Aorta (tissue), 5 donors: ENCODE results near the gene SLC17A3. TPM values are rescaled to one million over a fixed set of nuclear protein-coding genes. Genes with fewer than 3 reads are reported as not detected.

Source experiments
- ATAC-seq: fragments of 200-7000 bp; cut with Tn5 transposase; one replicate; pipeline ENCODE4 v1.9.1; 2022; ENCODE audit warnings: moderate library complexity; ENCODE audit not compliant: low FRiP score
- DNase-seq, 2 donors: peaks; one replicate each; pipeline ENCODE4 v3.0.0-alpha.2; 2020
- H3K27ac ChIP-seq, 2 donors: one replicate each; pipeline ENCODE4 v1.5.1; 2013; ENCODE audit warnings: low read length in 2 of 2, mild to moderate bottlenecking in 2 of 2, moderate library complexity in 2 of 2, control low read depth in 1 of 2, inconsistent platforms in 1 of 2, low read depth in 1 of 2
- H3K27me3 ChIP-seq, 2 donors: one replicate each; pipeline ENCODE4 v1.6.1; 2013; ENCODE audit warnings: control low read depth in 1 of 2, low read length in 1 of 2, mild to moderate bottlenecking in 1 of 2, moderate library complexity in 1 of 2; ENCODE audit not compliant: insufficient read depth in 2 of 2, control insufficient read depth in 1 of 2
- H3K36me3 ChIP-seq, 2 donors: one replicate each; pipeline ENCODE4 v1.6.1; 2013; ENCODE audit warnings: control low read depth in 1 of 2, low read length in 1 of 2, mild to moderate bottlenecking in 1 of 2; ENCODE audit not compliant: insufficient read depth in 2 of 2, control insufficient read depth in 1 of 2
- H3K4me1 ChIP-seq, 2 donors: one replicate each; pipeline ENCODE4 v1.6.1; 2013; ENCODE audit warnings: low read length in 2 of 2, control low read depth in 1 of 2, mild to moderate bottlenecking in 1 of 2, moderate library complexity in 1 of 2; ENCODE audit not compliant: insufficient read depth in 2 of 2, control insufficient read depth in 1 of 2
- H3K4me3 ChIP-seq, 2 donors: one replicate each; pipeline ENCODE4 v1.5.1; 2013; ENCODE audit warnings: low read length in 2 of 2, control low read depth in 1 of 2, mild to moderate bottlenecking in 1 of 2
- H3K9me3 ChIP-seq: one replicate; pipeline ENCODE4 v1.6.1; 2013; ENCODE audit warnings: mild to moderate bottlenecking, low read length; ENCODE audit not compliant: control insufficient read depth
- WGBS, 2 donors: extraction: QIAGEN DNeasy Blood & Tissue Kit; methylation state at CpG; one replicate each; pipeline ENCODE4 v1.1.7; 2013; 5-methylcytosine and 5-hydroxymethylcytosine counted together
- intact Hi-C, 2 donors: fragments of 100-400 bp; cut with DNase I; formaldehyde crosslinking; loops; one replicate each; pipeline versions ENCODE4 v1.14.2 to v1.15.0; 2022
- long read RNA-seq, 2 donors: library from polyadenylated mRNA; unstranded; transcript quantifications; one replicate each; pipeline ENCODE4 v2.0.0, GENCODE V29; 2020 to 2021
- polyA plus RNA-seq, 2 donors: library from polyadenylated mRNA; stranded (reverse); fragments of 200-250 nt; gene quantifications; one replicate each; pipeline ENCODE4 v1.2.3, GENCODE V29; 2013
- total RNA-seq, 2 donors: library from RNA; stranded (reverse); fragmentation: NEBNext Ultra II Directional; extraction: Animal tissue kit (Norgen Biotek cat#: 25700); gene quantifications; one replicate each; pipeline ENCODE4 v1.2.1, GENCODE V29; 2021
- donor health status: healthy with polysubstance abuse.
- donor health status: Bipolar disorder and iron deficiency.
- donor health status: DM: no; HTN: no; CAD: no.
- donor health status: DM: no; HTN: no; CAD: no.
- donor health status: DM: yes; HTN: yes; CAD: no.

The SLC17A3 gene, protein sequence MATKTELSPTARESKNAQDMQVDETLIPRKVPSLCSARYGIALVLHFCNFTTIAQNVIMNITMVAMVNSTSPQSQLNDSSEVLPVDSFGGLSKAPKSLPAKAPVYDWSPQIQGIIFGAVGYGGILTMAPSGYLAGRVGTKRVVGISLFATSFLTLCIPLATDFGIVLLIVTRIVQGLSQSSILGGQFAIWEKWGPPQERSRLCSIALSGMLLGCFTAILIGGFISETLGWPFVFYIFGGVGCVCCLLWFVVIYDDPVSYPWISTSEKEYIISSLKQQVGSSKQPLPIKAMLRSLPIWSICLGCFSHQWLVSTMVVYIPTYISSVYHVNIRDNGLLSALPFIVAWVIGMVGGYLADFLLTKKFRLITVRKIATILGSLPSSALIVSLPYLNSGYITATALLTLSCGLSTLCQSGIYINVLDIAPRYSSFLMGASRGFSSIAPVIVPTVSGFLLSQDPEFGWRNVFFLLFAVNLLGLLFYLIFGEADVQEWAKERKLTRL
- total RNA-seq: not detected
- not detected for polyA plus RNA-seq
- long read RNA-seq, donor 1, partial matches to known transcripts: 0 of 1 reads
- long read RNA-seq, donor 1, other reads (novel, unspliced or antisense): 1 of 1 reads
- long read RNA-seq, donor 2: 0 reads

DNA sequence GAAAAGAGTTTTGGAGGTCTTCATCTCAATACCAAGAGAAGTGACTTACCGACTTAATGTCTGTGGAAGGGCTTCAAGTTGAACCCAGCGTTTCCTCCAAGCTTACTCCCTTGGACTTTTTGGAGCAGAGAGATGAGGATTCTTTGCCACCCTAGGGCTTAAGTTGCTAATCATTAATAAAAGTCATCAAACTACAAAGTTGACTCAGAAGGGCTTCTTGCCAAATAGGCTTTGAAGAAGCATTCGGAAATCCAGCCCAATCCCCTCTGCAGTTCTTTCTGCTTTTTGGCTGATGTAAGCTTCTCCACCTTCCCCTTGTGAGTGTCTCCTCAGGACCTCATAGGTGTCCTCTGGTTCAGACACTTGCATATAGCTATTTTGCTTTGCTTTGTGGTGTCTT is at the start of gene SLC17A3:
SLC17A3 (minus strand) TSS at position 126 of the 400 bp plus-strand sequence. CDS start 5,856 bp downstream, outside the sequence.
- DNase-seq (no peak), ATAC-seq (no peak)
- Histone ChIP-seq H3K36me3 (no peaks in the 10 kb centered on the region), H3K9me3 (no peaks in the 10 kb centered on the region), H3K27me3 (no peaks in the 10 kb centered on the region), H3K4me3 (no peak within 1 kb of the TSS), H3K27ac (no peak within 1 kb of the TSS), H3K4me1 (no peaks in the 10 kb centered on the region)
- WGBS, 2 donors: 71 to 84% methylated on average over 3 of the region's 3 CpGs
- intact Hi-C loops: no loop called here

DNA sequence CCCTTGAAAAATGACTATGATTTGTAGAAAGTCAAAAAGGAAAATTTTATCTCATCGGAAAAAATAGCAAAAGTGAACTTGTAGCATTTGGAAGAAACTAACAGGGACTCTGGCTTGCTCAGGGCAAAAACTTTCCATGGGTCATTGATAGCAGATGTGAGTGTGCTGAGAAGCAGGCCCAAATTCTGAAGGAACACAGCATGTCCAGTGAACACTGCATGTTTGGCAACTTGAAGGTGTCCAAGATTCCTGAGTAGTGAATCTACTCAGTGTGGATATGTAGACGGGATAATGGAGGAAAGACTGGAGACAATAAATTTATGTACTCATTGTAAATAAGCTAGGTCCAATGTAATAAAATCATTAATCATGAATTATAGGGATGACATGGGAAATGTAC is 48.3 kb upstream of the SLC17A3 start:
- peak; percentile 59 for ATAC-seq
- Histone ChIP-seq H3K27me3 (no peaks in the 10 kb centered on the region), H3K36me3 (no peaks in the 10 kb centered on the region), H3K4me3 (no peak overlapping the region), H3K4me1 (no peaks in the 10 kb centered on the region), H3K9me3 (no peaks in the 10 kb centered on the region), H3K27ac (no peak overlapping the region)
- intact Hi-C loops: no loop called here
- 4 to 5% methylated on average over 2 of the region's 2 CpGs for WGBS, 2 donors
- peak in 1 of 2 donors; percentile 55 for DNase-seq

DNA sequence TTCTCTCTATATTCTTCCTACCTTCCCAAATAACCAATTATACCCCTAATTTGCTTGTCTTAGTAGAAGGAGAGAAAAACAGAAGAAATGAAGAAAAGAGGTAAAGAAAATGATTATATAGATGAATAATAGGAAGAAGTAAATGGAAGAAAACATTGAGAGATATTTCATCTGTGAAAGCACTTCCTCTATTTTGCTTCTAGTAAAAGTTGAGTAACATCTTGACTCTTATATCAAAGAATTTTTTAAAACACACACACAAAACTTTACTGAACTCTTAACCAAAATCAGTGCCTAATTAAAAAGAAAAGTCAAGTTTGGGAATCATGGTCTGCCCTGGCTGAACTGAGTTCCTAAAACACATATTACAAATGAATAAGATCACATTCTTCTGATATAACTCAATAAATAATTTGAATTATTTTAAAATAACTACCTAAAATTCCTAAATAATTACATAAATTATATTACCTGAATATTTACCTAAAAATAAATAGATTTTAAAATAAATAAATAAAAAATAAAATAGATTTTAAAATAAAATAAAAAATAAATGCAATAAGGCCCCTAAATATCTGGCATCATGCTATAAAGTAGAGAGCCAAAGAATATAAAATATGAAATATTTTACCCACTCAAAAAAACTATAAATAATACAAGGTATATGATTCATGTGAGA is 47.6 kb upstream of the SLC17A3 start:
- Histone ChIP-seq H3K4me3 (no peak overlapping the region), H3K36me3 (no peaks in the 10 kb centered on the region), H3K4me1 (no peaks in the 10 kb centered on the region), H3K9me3 (no peaks in the 10 kb centered on the region), H3K27ac (no peak overlapping the region), H3K27me3 (no peaks in the 10 kb centered on the region)
- no peak for ATAC-seq
- intact Hi-C loops: no loop called here
- no peak for DNase-seq

DNA sequence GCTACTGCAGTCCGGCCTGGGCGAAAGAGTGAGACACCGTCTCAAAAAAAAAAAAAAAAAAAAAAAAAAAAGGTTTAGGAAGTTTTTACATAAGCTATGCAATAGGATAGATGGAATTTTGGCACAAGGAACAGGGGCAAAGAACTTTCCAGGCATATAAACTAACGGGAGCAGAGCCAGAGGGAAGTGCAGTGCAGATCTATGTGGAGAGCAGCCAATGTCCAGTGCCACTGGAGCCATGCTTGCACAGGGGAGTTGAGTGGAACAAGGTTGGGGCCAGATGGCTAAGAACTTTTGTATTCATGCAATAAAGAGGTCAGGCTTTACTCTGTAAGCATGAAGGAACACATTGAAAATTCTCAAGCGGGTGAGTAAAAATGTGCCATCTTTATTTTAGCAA is 45.6 kb upstream of the SLC17A3 start:
- Histone ChIP-seq H3K4me1 (no peaks in the 10 kb centered on the region), H3K27me3 (no peaks in the 10 kb centered on the region), H3K4me3 (no peak overlapping the region), H3K9me3 (no peaks in the 10 kb centered on the region), H3K36me3 (no peaks in the 10 kb centered on the region), H3K27ac (no peak overlapping the region)
- intact Hi-C loops: no loop called here
- DNase-seq (no peak), ATAC-seq (no peak)
- 66 to 79% methylated on average over 4 to 5 of the region's 5 CpGs for WGBS, 2 donors

DNA sequence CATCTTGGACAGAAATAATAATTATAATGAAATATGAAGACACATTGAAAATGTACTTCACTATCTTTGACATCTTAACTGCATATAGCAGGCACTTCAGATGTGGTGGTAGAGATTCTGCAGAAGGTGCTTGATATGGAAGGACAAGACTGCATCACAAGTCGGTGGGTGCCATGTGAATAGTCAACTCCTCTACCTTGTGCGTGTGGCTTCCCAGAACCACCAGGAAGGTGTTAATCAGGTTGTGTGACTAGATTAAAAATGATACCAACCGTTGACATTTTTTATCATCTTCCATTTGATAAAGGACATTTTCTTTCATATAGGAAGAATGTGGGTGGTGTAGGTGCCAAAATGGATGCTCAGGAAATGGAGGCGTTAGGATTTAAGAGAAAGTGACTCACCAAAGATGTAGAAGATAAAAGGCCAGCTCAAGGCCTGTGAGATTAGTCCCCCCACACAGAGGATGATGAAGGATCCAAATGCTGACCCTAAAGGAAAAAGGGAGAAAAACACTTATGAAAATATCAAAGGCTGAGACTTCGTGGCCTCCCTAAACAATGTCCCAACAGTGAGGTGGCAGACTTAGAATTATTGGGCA is 44.1 kb upstream of the SLC17A3 start:
- ATAC-seq: no peak
- no peaks in the 10 kb centered on the region for H3K4me1 ChIP-seq
- intact Hi-C loops: no loop called here
- no peak overlapping the region for H3K4me3 ChIP-seq
- no peaks in the 10 kb centered on the region for H3K27me3 ChIP-seq
- no peak for DNase-seq
- WGBS, 2 donors: 84 to 85% methylated on average over 5 of the region's 5 CpGs
- no peaks in the 10 kb centered on the region for H3K9me3 ChIP-seq
- H3K27ac ChIP-seq: no peak overlapping the region
- H3K36me3 ChIP-seq: no peaks in the 10 kb centered on the region

DNA sequence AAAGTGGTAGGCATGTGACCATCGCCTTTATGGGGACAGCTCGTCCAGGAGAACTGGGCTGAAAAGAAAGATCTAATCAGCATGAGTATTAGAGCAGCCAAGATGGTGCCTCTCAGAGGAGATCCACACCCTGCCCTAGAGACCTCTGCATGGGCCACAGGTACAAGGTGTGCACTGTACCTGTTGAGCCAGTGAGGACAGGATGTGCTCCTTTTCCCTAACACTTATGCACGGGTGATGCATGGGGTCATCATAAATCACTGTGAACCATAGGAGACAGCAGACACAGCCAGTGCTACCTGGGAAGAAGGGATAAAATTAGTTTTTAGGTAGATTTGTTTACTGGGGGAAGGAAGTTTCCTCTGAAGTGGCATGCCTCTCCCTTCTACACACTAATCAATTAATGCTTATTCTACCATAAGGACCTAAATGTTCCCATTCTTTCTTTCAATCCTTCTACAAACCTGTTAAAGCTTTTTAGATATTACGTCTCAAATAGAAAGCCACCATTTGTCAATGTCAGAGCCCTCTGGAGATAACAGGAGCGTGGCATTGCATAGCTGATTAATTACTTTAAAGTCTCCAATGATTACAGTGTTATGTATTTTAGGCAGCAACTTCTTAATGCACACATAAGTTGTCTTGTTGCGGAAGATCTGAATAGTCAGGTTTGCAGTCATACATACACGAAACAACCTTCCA is 42.9 kb upstream of the SLC17A3 start:
- H3K27ac ChIP-seq: no peak overlapping the region
- no peak overlapping the region for H3K4me3 ChIP-seq
- ATAC-seq (no peak), DNase-seq (no peak)
- H3K36me3 ChIP-seq: no peaks in the 10 kb centered on the region
- intact Hi-C loops: no loop called here
- no peaks in the 10 kb centered on the region for H3K9me3 ChIP-seq
- 93% methylated on average over 7 of the region's 7 CpGs for WGBS, 2 donors
- no peaks in the 10 kb centered on the region for H3K27me3 ChIP-seq
- H3K4me1 ChIP-seq: no peaks in the 10 kb centered on the region

DNA sequence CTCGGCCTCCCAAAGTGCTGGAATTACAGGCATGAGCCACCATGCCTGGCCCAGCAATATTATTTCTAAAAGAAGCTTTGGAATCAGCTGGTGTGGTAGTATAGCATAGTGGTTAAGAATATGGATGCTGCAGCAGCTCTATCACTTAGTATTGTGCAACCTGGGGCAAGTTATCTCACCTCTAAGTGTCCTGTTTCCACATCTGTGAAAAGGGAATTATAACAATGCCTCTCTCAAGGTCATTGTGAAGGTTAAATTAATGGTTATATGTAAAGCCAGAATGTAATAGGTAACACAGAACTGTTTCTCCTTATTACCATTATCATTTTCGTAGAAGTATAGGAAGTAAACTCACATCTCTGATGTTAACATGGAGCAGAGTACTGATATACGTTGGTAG is 42.3 kb upstream of the SLC17A3 start:
- WGBS, 2 donors: 94 to 95% methylated on average over 3 of the region's 3 CpGs

DNA sequence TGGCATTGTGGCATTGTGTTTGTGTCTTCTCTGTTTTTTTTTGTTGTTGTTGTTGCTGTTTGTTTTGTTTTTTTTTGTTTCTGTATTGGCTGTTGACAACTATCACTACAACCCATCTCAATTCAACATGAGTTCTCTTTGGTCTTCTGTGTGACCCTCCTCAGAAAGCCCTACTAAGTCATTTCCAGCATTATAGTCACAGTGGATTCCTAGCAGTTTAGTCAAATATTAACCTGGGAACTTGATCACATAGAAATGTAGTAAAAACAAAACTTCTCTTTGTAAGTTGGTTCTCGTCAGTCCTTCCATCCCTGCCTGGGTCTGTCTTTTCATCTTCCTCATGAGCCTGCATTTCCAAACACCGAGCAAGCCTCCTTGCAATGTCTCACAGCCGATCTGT is 39.7 kb upstream of the SLC17A3 start:
- Histone ChIP-seq H3K4me3 (no peak overlapping the region), H3K27me3 (no peaks in the 10 kb centered on the region), H3K9me3 (no peaks in the 10 kb centered on the region), H3K4me1 (no peaks in the 10 kb centered on the region), H3K27ac (no peak overlapping the region), H3K36me3 (no peaks in the 10 kb centered on the region)
- 80 to 82% methylated on average over 3 of the region's 3 CpGs for WGBS, 2 donors
- intact Hi-C loops: no loop called here
- no peak for ATAC-seq
- DNase-seq: no peak

More for the DNA sequence above, 42.3 kb upstream of the SLC17A3 start:
- Histone ChIP-seq H3K27ac (no peak overlapping the region), H3K36me3 (no peaks in the 10 kb centered on the region), H3K4me3 (no peak overlapping the region), H3K9me3 (no peaks in the 10 kb centered on the region), H3K27me3 (no peaks in the 10 kb centered on the region), H3K4me1 (no peaks in the 10 kb centered on the region)
- DNase-seq (no peak), ATAC-seq (no peak)
- intact Hi-C loops: no loop called here
